ENCODE results near the gene LRRC4C.
"Not testable (repeated sequence)": the region's sequence is repeated elsewhere in the genome, so short reads cannot be mapped to it uniquely, and the experiment has no call there.

LRRC4C gene

GRCh38 chr11:40573254-40573891 is 886.1 kb downstream of the LRRC4C start:
- H3K4me3 Mint-ChIP-seq: no peak overlapping the region
- no peaks in the 10 kb centered on the region for H3K4me1 Mint-ChIP-seq (ENCODE audit: low read depth in 2 of 2)
- no peaks in the 10 kb centered on the region for H3K36me3 Mint-ChIP-seq (ENCODE audit: insufficient read depth)
- H3K27me3 Mint-ChIP-seq: no peaks in the 10 kb centered on the region
- H3K27ac Mint-ChIP-seq: no peak overlapping the region
- ATAC-seq (replicated peaks) (no peak), DNase-seq (no peak)
- peaks cover 0 to 4% of the 10 kb centered on the region in 2 donors for H3K9me3 Mint-ChIP-seq

- ATAC-seq (replicated peaks) (no peak), DNase-seq (no peak)
- Mint-ChIP-seq H3K4me1 (ENCODE audit: low read depth in 2 of 2) (no peaks in the 10 kb centered on the region), H3K9me3 (peaks cover 0 to 11% of the 10 kb centered on the region in 2 donors), H3K27ac (no peak overlapping the region), H3K36me3 (ENCODE audit: insufficient read depth) (no peaks in the 10 kb centered on the region), H3K27me3 (no peaks in the 10 kb centered on the region), H3K4me3 (no peak overlapping the region)
Observed at GRCh38 chr11:40569947-40570531, 889.4 kb downstream of the LRRC4C start.

- no peak for DNase-seq
- Mint-ChIP-seq H3K4me3 (no peak overlapping the region), H3K4me1 (ENCODE audit: low read depth in 2 of 2) (no peaks in the 10 kb centered on the region), H3K9me3 (peaks cover 0 to 17% of the 10 kb centered on the region in 2 donors), H3K27me3 (no peaks in the 10 kb centered on the region), H3K27ac (no peak overlapping the region), H3K36me3 (ENCODE audit: insufficient read depth) (no peaks in the 10 kb centered on the region)
- no peak for ATAC-seq (replicated peaks)
Observed at GRCh38 chr11:40567392-40567791, 892.1 kb downstream of the LRRC4C start.

GRCh38 chr11:40544162-40544561 is 915.3 kb downstream of the LRRC4C start:
- H3K27ac Mint-ChIP-seq: no peak overlapping the region
- peaks cover 7 to 15% of the 10 kb centered on the region in 2 donors for H3K9me3 Mint-ChIP-seq
- no peak for DNase-seq
- H3K36me3 Mint-ChIP-seq (ENCODE audit: insufficient read depth): no peaks in the 10 kb centered on the region
- no peak for ATAC-seq (replicated peaks)
- H3K27me3 Mint-ChIP-seq: no peaks in the 10 kb centered on the region
- H3K4me3 Mint-ChIP-seq: no peak overlapping the region
- no peaks in the 10 kb centered on the region for H3K4me1 Mint-ChIP-seq (ENCODE audit: low read depth in 2 of 2)

GRCh38 chr11:40542821-40543220 is 916.6 kb downstream of the LRRC4C start:
- no peak for ATAC-seq (replicated peaks)
- no peaks in the 10 kb centered on the region for H3K27me3 Mint-ChIP-seq
- no peak overlapping the region for H3K4me3 Mint-ChIP-seq
- peaks cover 7 to 13% of the 10 kb centered on the region in 2 donors for H3K9me3 Mint-ChIP-seq
- no peak for DNase-seq
- no peaks in the 10 kb centered on the region for H3K4me1 Mint-ChIP-seq (ENCODE audit: low read depth in 2 of 2)
- no peak overlapping the region for H3K27ac Mint-ChIP-seq
- no peaks in the 10 kb centered on the region for H3K36me3 Mint-ChIP-seq (ENCODE audit: insufficient read depth)

- Mint-ChIP-seq H3K9me3 (peaks cover 4 to 11% of the 10 kb centered on the region in 2 donors), H3K27me3 (no peaks in the 10 kb centered on the region), H3K4me1 (ENCODE audit: low read depth in 2 of 2) (no peaks in the 10 kb centered on the region), H3K36me3 (ENCODE audit: insufficient read depth) (no peaks in the 10 kb centered on the region), H3K27ac (no peak overlapping the region), H3K4me3 (no peak overlapping the region)
- DNase-seq (no peak), ATAC-seq (replicated peaks) (no peak)
Observed at GRCh38 chr11:40537734-40538133, 921.7 kb downstream of the LRRC4C start.

GRCh38 chr11:40522080-40522479 is 937.4 kb downstream of the LRRC4C start:
- not testable (repeated sequence) for H3K36me3 Mint-ChIP-seq (ENCODE audit: insufficient read depth); H3K9me3 Mint-ChIP-seq

GRCh38 chr11:40517122-40517521 is 942.3 kb downstream of the LRRC4C start:
- Mint-ChIP-seq H3K36me3 (ENCODE audit: insufficient read depth) (no peaks in the 10 kb centered on the region), H3K27me3 (no peaks in the 10 kb centered on the region), H3K4me1 (ENCODE audit: low read depth in 2 of 2) (no peaks in the 10 kb centered on the region), H3K27ac (no peak overlapping the region), H3K4me3 (no peak overlapping the region), H3K9me3 (peaks cover 0 to 6% of the 10 kb centered on the region in 2 donors)
- no peak for ATAC-seq (replicated peaks)
- DNase-seq: no peak

More at GRCh38 chr11:40522080-40522479, 937.4 kb downstream of the LRRC4C start:
- H3K4me3 Mint-ChIP-seq; ATAC-seq (replicated peaks); DNase-seq; H3K27ac Mint-ChIP-seq; H3K4me1 Mint-ChIP-seq (ENCODE audit: low read depth in 2 of 2); H3K27me3 Mint-ChIP-seq: not testable (repeated sequence)

GRCh38 chr11:40514124-40514523 is 945.3 kb downstream of the LRRC4C start:
- ATAC-seq (replicated peaks) (no peak), DNase-seq (no peak)
- no peak overlapping the region for H3K27ac Mint-ChIP-seq
- peaks cover 9 to 13% of the 10 kb centered on the region in 2 donors for H3K9me3 Mint-ChIP-seq
- no peaks in the 10 kb centered on the region for H3K27me3 Mint-ChIP-seq
- H3K4me1 Mint-ChIP-seq (ENCODE audit: low read depth in 2 of 2): no peaks in the 10 kb centered on the region
- H3K36me3 Mint-ChIP-seq (ENCODE audit: insufficient read depth): no peaks in the 10 kb centered on the region
- H3K4me3 Mint-ChIP-seq: no peak overlapping the region

GRCh38 chr11:40513281-40513680 is 946.2 kb downstream of the LRRC4C start:
- Mint-ChIP-seq H3K27me3 (no peaks in the 10 kb centered on the region), H3K4me3 (no peak overlapping the region), H3K36me3 (ENCODE audit: insufficient read depth) (no peaks in the 10 kb centered on the region), H3K4me1 (ENCODE audit: low read depth in 2 of 2) (no peaks in the 10 kb centered on the region), H3K9me3 (peaks cover 9 to 13% of the 10 kb centered on the region in 2 donors), H3K27ac (no peak overlapping the region)
- ATAC-seq (replicated peaks) (no peak), DNase-seq (no peak)

GRCh38 chr11:40508303-40508702 is 951.1 kb downstream of the LRRC4C start:
- ATAC-seq (replicated peaks) (no peak), DNase-seq (no peak)
- no peaks in the 10 kb centered on the region for H3K4me1 Mint-ChIP-seq (ENCODE audit: low read depth in 2 of 2)
- H3K27me3 Mint-ChIP-seq: no peaks in the 10 kb centered on the region
- peaks cover 8 to 13% of the 10 kb centered on the region in 2 donors for H3K9me3 Mint-ChIP-seq
- H3K4me3 Mint-ChIP-seq: no peak overlapping the region
- H3K27ac Mint-ChIP-seq: no peak overlapping the region
- H3K36me3 Mint-ChIP-seq (ENCODE audit: insufficient read depth): no peaks in the 10 kb centered on the region

GRCh38 chr11:40506226-40506625 is 953.2 kb downstream of the LRRC4C start:
- no peak for DNase-seq
- Mint-ChIP-seq H3K36me3 (ENCODE audit: insufficient read depth) (no peaks in the 10 kb centered on the region), H3K9me3 (peaks cover 6 to 10% of the 10 kb centered on the region in 2 donors), H3K27me3 (no peaks in the 10 kb centered on the region), H3K4me3 (no peak overlapping the region), H3K27ac (no peak overlapping the region), H3K4me1 (ENCODE audit: low read depth in 2 of 2) (no peaks in the 10 kb centered on the region)
- no peak for ATAC-seq (replicated peaks)

- ATAC-seq (replicated peaks): no peak
- H3K27me3 Mint-ChIP-seq: no peaks in the 10 kb centered on the region
- H3K9me3 Mint-ChIP-seq: peaks cover 3 to 8% of the 10 kb centered on the region in 2 donors
- no peak for DNase-seq
- no peak overlapping the region for H3K4me3 Mint-ChIP-seq
- no peak overlapping the region for H3K27ac Mint-ChIP-seq
- H3K4me1 Mint-ChIP-seq (ENCODE audit: low read depth in 2 of 2): no peaks in the 10 kb centered on the region
- H3K36me3 Mint-ChIP-seq (ENCODE audit: insufficient read depth): no peaks in the 10 kb centered on the region
Observed at GRCh38 chr11:40491341-40491740, 968.1 kb downstream of the LRRC4C start.

GRCh38 chr11:40467771-40468170 is 991.7 kb downstream of the LRRC4C start:
- DNase-seq (no peak), ATAC-seq (replicated peaks) (no peak)
- peaks cover 8 to 27% of the 10 kb centered on the region in 2 donors for H3K9me3 Mint-ChIP-seq
- H3K4me3 Mint-ChIP-seq: no peak overlapping the region
- no peaks in the 10 kb centered on the region for H3K36me3 Mint-ChIP-seq (ENCODE audit: insufficient read depth)
- no peaks in the 10 kb centered on the region for H3K27me3 Mint-ChIP-seq
- H3K4me1 Mint-ChIP-seq (ENCODE audit: low read depth in 2 of 2): no peaks in the 10 kb centered on the region
- no peak overlapping the region for H3K27ac Mint-ChIP-seq
